ENCODE results near the gene RAB20. TPM values are rescaled to one million over a fixed set of nuclear protein-coding genes. Genes with fewer than 3 reads are reported as not detected.

The RAB20 gene
- total and polyA plus RNA-seq, 9 donors: 14.5 to 32.6 (median 22.0) TPM

GRCh38 chr13:110529522-110530311 is 31.8 kb downstream of the RAB20 start:
- H3K4me3 ChIP-seq: no peak overlapping the region
- TF ChIP-seq POLR2A (IDR thresholded peaks at IDR 0.05): no peak
- H3K4me1 ChIP-seq (ENCODE audit: insufficient read depth): peaks cover 11% of the 10 kb centered on the region
- no peaks in the 10 kb centered on the region for H3K27me3 ChIP-seq
- DNase-seq: no peak
- WGBS, 3 donors: 89 to 91% (median 89%) methylated on average over 17 to 20 of the region's 23 CpGs
- H3K27ac ChIP-seq: peak overlapping the region in 1 of 2 donors; percentile 41
- H3K36me3 ChIP-seq: no peaks in the 10 kb centered on the region
- intact Hi-C loops (cut with DNase I): no loop called here
- H3K9me3 ChIP-seq: no peaks in the 10 kb centered on the region

DNA sequence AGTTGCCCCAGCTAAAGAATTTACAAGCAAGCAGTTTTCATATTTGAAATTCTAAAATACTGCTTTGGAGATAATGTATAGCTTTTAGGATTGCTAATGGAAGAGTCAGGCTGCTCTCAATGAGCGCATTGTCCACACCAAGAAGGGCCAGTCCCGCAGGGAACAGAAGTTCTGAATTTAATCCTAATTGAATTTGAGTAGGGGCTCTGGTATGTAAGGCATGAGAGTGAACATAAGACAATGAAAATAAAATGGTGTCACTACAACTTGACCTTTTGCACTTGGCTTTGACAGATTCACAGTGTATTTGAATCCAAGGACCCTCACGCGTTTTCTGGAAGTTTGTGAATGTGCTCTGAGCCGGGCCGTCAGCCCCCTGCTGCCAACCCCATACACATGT is 32.6 kb downstream of the RAB20 start:
- DNase-seq: no peak
- no peaks in the 10 kb centered on the region for H3K9me3 ChIP-seq
- TF ChIP-seq EP300 (IDR thresholded peaks at IDR 0.05) (no peak), POLR2A (IDR thresholded peaks at IDR 0.05) (no peak)
- TF ChIP-seq, protein P1, sequence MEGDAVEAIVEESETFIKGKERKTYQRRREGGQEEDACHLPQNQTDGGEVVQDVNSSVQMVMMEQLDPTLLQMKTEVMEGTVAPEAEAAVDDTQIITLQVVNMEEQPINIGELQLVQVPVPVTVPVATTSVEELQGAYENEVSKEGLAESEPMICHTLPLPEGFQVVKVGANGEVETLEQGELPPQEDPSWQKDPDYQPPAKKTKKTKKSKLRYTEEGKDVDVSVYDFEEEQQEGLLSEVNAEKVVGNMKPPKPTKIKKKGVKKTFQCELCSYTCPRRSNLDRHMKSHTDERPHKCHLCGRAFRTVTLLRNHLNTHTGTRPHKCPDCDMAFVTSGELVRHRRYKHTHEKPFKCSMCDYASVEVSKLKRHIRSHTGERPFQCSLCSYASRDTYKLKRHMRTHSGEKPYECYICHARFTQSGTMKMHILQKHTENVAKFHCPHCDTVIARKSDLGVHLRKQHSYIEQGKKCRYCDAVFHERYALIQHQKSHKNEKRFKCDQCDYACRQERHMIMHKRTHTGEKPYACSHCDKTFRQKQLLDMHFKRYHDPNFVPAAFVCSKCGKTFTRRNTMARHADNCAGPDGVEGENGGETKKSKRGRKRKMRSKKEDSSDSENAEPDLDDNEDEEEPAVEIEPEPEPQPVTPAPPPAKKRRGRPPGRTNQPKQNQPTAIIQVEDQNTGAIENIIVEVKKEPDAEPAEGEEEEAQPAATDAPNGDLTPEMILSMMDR (IDR thresholded peaks at IDR 0.05): no peak
- no peak overlapping the region for H3K4me3 ChIP-seq
- 84 to 91% (median 89%) methylated on average over 6 of the region's 6 CpGs for WGBS, 3 donors
- peaks cover 10% of the 10 kb centered on the region for H3K4me1 ChIP-seq (ENCODE audit: insufficient read depth)
- H3K27ac ChIP-seq: peak overlapping the region in 1 of 2 donors; percentile 41
- H3K27me3 ChIP-seq: no peaks in the 10 kb centered on the region
- intact Hi-C loops (cut with DNase I): no loop called here
- H3K36me3 ChIP-seq: no peaks in the 10 kb centered on the region

DNA sequence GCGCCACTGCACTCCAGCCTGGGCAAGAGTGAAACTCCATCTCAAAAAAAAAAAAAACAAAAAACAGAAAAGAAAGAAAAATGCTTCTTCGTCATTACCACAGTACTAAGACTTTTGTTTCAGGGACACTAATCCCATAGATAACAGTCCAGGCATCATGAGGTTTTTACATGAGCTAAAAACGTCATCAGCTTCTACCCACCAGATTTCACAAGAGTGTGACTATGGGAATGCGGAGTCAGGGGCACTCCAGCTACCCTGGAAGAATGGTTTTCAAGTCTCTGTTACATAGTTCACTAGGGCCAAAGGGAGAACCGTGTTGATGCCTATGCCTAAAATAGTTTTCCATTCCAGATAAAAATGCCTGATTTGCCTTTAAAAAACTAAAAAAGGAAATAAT is 33.2 kb downstream of the RAB20 start:
- DNase-seq: no peak
- H3K4me1 ChIP-seq (ENCODE audit: insufficient read depth): peaks cover 8% of the 10 kb centered on the region
- peak overlapping the region in 1 of 2 donors; percentile 41 for H3K27ac ChIP-seq

GRCh38 chr13:110525328-110526319 is 35.9 kb downstream of the RAB20 start:
- peaks cover 8% of the 10 kb centered on the region for H3K4me1 ChIP-seq (ENCODE audit: insufficient read depth)
- peak in 1 of 5 donors; percentile 6 for DNase-seq

More for the DNA sequence above, 33.2 kb downstream of the RAB20 start:
- no peak overlapping the region for H3K4me3 ChIP-seq
- TF ChIP-seq EP300 (IDR thresholded peaks at IDR 0.05): no peak
- TF ChIP-seq, protein P1 (IDR thresholded peaks at IDR 0.05): no peak
- no peak for TF ChIP-seq POLR2A (IDR thresholded peaks at IDR 0.05)
- no peaks in the 10 kb centered on the region for H3K27me3 ChIP-seq
- no peaks in the 10 kb centered on the region for H3K9me3 ChIP-seq
- H3K36me3 ChIP-seq: no peaks in the 10 kb centered on the region
- 31 to 53% (median 31%) methylated on average over 5 of the region's 5 CpGs for WGBS, 3 donors
- intact Hi-C loops (cut with DNase I): no loop called here

More at GRCh38 chr13:110525328-110526319, 35.9 kb downstream of the RAB20 start:
- H3K9me3 ChIP-seq: no peaks in the 10 kb centered on the region
- WGBS, 3 donors: 71 to 82% (median 72%) methylated on average over 25 of the region's 25 CpGs
- H3K27me3 ChIP-seq: no peaks in the 10 kb centered on the region
- TF ChIP-seq, protein P1 (IDR thresholded peaks at IDR 0.05): no peak
- no peak for TF ChIP-seq EP300 (IDR thresholded peaks at IDR 0.05)
- TF ChIP-seq POLR2A (IDR thresholded peaks at IDR 0.05): no peak
- intact Hi-C loops (cut with DNase I): no loop called here
- no peak overlapping the region for H3K27ac ChIP-seq
- H3K36me3 ChIP-seq: no peaks in the 10 kb centered on the region
- no peak overlapping the region for H3K4me3 ChIP-seq
